Islet precursor cell (in vitro differentiated cells): ENCODE measurements around the gene RORC.
"Not testable (repeated sequence)": the region's sequence is repeated elsewhere in the genome, so short reads cannot be mapped to it uniquely, and the experiment has no call there.

ENCODE experiments used
- DNase-seq: peaks from one replicate; pipeline ENCODE4 v3.0.0-alpha.2; 2018

RORC gene

DNA sequence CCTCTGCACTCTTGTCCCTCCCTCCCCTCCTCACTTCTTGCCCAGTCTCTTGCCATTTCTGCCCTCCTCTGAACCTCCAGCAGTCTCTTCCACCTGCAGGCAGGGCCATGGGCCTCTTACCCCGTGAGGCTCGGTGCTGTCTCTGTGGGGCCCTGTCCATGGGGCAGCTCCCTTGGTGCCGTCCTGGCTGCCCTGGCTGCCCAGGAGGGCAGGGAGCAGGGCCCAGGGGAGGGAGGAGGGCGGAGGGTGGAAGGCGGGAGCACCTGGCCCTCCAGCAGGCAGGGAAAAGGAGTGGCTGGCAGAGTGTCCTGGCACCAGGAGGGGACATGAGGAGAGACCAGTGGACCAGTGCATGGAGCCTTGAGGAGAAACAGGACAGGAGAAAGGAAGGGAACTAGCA is at the start of gene RORC:
TSS of gene RORC (minus strand) at position 198 of the 400 bp plus-strand sequence. CDS start at position 160, 38 bp downstream.
- DNase-seq: no peak

DNA sequence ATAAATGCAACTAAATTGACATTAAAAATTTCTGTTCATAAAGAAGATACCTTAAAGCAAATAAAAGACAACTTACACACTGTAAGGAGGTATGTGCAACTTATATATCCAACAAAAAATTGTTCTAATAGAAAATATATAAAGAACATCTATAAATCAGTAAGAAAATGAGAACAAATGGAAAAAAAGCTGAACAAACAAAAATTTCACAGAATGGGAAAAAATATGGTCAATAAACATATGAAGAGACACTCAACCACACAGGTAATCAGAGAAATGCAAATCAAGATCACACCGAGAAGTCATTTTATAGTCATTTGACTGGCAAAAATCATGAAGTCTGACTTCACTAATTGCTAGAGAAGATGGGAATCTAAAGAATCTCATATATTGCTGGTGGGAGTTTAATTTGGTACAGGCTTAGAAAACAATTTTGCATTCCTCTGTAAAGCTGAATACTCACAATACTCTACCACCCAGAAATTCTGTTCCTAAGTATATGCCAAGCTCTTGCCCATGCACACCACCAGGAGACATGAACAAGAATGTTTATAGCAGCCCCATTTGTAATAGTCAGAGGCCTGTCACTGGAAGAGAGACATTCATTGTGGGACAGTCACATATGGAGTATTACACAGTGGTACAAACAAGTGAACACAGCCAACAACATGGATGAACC is 44.0 kb upstream of the RORC start:
- no peak for DNase-seq

DNA sequence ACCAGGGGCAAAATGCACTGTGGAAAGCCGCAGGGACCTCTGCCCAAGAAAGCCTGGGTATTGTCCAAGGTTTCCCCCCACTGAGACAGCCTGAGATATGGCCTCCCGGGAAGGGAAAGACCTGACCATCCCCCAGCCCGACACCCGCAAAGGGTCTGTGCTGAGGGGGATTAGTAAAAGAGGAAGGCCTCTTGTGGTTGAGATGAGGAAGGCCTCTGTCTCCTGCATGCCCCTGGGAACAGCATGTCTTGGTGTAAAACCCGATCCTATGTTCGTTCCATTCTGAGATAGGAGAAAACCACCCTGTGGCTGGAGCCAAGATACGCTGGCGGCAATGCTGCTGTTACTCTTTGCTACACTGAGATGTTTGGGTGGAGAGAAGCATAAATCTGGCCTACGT is 41.2 kb upstream of the RORC start:
- not testable (repeated sequence) for DNase-seq

DNA sequence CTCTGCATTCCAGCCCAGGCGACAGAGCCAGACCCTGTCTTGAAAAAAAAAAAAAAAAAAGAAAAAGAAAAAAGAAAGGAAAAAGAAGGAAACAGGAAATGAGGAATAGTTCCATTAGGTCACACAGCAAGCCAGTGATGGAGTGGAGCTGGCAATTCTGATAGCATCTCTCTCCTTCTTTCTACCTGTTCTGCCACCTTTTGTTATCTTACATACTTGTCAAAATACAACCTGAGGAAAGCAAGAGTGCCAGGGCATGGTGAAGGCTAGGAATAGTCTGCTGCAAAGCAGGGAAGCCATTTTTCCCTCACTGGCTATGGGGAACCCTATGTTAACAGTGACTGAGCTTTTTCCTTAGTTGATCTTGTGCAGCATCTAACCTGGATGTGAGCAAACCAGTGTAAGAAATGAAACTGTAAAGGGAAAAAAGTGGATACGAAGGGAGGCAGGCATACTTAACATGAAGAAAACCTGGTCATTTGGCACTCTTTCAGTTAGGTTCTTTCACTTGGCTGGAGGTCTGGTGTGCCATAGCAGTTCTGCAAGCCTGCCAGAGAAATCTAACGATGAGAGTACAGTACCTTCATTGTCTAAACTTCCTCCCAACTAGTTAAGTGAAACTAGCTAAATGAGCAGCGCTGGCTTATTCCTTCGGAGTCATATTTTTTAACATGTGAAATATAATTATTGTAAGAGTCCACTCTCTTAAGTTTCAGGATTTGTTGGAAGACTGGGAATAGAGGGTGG is 39.9 kb upstream of the RORC start:
- DNase-seq: no peak

DNA sequence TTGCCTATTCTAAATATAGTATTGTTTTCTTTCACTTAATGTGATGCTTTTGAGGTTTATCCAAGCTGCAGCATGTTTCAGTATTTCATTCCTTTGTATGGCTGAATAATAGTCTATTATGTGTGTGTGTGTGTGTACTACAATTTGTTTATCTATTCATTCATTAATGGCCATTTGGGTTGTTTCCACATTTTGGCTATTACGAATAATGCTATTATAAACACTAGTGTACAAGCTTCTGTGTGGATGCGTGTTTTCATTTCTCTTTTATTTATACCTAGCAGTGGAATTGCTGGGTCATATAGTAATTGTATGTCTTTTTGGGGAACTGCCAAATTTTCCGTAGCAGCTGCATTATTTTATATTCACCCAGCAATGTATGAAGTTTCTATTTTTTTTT is 36.9 kb upstream of the RORC start:
- DNase-seq: no peak

DNA sequence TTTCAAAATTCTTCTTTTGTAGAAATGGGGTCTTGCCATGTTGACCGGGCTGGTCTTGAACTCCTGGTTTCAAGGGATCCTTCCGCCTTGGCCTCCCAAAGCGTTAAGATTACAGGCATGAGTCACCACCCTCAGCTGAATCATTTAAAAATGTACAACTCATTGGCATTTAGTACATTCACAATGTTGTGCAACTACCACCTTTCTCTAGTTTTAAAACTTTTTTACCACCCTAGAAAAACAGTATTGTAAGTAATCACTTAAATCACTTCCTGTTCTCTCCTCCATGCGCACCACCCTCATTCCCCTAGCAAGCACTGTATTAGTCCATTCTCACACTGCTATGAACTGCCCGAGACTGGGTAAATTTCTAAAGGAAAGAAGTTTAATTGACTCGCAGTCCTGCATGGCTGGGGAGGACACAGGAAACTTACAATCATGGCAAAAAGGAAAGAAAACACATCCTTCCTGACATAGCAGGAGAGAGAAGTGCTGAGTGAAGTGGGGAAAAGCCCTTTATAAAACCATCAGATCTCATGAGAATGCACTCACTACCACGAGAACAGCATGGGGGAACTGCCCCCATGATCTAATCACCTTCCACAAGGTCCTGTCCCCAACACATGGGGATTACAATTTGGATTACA is 36.3 kb upstream of the RORC start:
- DNase-seq: no peak

DNA sequence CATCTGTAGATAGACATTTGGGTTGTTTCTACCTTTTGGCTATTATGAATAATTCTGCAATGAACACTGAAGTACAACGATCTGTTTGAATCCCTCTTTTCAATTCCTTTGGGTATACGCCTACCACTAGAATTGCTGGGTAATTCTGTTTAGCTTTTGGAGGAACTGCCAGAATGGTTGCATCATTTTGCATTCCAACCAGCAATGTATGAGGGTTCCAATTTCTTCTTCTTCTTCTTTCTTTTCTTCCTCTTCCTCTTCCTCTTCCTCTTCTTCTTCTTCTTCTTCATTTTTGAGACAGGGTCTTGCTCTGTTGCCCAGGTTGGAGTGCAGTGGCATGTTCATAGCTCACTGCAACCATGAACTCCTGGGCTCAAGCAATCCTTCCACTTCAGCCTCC is 35.7 kb upstream of the RORC start:
- DNase-seq: no peak

DNA sequence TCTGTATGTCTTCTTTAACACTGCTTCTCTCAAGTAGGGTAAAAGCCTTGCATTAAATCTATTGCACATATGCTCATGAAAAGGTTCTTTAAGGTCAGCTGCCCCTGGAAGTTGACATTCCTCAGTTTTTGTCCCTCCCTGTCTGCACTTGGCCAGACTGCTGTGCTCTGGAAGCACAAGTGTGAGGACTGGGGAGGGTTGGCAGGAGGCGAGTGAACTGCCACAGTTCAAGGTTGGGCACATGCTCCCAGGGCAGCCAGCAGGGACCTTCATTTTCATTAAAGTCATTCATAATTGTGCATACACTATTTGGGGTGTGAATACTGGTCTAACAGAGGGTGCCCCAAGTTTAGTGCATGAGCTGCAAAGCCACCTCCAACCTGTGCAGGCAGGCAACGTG is 32.8 kb upstream of the RORC start:
- no peak for DNase-seq

DNA sequence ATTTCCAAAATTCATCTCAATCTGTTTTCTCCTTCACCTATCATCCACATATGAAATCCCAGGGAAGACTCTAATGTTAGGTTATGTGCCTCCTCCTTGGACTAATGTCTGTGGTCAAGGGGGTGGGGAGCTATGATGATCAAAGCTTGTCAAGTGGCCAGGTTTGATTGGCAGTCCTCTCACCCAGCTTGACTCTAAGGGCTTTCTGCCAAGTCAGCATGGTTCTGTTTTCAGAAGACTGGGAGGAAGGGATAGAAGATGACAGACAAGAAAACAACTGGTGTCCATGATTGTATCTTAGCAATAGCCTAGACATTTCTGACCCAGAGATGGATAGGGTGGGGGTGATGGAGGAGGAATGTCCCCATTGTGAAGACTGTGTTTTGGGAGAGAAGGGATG is 31.0 kb upstream of the RORC start:
- DNase-seq: no peak

DNA sequence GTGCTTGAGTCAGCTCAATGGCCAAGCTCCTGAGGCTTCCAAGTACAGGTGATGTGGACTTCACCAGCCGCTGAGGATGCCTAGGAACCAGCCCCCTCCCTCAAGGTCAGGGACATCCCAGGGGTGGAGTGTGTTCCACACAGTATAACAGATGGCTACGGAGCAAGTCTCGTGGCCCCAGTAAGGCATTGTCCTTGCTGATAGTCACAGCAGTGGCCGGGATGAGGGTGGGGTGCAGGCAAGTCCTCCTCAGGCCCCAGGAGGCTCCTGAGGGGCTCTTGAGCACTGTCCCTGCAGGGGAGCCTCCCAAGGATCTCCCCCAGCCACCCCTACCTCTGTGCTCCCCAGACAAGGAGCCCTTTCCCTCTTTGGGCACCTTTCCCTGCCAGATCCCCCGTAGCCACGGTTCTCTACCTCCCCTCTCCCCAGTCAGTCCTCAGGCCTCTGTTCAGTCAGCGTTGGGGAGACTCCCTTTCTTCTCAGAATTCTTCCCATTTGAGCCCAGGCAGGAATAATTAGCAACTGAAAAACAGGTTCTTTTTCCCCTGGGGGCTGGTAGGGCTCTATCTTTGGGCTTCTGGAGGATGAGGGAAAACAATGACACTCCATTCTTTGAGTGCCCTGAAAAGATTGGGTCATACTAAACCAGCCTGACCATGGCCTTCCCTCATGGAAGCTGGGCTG is 29.0 kb upstream of the RORC start:
- DNase-seq: peak; percentile 84

DNA sequence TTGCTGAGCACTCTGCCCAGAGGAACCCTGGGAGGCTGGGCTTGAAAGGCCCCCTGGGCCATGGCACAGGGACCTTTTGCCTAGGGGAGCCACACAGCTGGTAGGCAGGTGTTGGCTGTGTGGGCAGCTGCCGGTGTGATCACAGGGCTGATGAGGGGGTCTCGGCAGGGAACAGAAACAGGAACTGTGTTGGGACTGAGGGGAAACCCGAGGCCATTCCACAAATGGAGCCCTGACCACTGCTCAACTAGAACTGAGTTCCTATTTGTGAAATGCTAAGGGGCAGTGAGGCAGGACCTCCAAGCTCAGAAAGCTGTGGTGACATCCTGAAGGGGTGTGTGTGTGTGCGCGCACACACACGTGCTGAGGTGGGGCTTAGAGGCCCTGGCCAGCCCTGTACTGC is 28.3 kb upstream of the RORC start:
- DNase-seq: no peak

DNA sequence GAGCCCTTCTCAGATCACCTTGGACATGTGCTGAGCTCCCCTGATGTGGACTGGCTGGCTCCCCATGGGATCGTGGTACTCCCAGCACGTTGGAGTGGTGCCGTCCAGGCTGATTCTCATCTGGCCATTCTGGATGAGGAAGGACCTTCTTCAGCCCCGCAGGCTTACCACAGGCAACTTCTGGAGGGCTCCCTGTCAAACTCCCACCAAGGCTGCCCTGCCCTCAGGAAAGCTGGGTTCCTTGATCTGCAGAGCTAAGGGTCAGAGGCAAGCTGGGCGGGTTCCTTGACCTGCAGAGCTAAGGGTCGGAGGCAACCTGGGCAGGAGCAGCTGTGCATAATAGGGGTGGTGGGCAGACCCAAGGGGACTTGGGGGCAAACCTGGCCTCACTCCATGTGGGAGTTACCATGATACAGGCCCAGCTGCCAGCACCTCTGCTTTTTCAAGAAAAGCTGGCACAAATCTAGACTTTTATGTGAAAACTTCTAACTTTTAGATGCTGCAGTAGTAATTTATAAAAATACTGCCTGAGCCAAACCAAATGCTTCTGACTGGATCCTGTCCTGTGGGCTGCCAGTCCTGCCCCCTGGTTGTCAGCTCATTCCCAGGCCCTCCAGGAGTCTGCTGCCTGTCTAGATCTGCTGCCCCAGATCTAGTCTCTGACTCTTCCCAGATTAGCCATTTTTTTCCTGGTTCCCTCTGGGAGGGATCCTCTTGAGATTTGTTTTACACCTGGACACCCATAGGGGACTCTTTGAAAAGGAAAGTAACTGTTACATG is 27.5 kb upstream of the RORC start:
- DNase-seq: no peak

DNA sequence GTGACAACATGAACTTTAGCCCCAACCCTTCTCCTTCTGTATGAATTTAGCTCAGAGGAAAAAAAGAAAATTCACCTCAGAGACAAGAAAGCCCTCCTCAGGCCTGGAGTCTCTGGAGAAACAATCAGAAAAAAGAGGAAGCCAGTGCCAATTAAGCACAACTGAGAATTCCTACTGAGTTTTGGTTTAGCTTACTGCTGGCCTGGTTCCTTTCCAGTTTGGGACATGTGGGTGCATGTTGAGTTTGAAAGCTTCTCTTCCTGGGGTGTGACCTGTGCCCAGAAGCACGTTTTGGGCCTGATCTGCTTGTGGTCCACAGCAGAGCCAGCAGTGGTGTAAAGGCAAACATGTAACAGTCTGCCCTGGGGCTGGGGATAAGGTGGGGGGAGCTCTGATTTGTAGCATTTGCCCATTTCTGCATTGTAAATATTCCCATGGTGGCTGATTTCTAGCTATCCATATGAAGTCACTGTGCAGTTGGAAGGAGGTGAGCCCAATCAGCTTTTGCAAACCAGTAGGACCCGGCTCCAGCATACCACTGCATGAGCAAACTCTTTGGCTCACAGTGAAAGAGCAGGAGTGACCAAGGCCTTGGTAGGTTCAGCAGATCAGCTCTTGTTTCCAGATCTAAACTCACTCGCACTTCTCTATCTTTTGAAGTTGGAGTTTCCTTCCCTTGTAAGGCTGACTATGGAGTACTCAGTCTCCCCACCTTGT is 26.6 kb upstream of the RORC start:
- DNase-seq: no peak

DNA sequence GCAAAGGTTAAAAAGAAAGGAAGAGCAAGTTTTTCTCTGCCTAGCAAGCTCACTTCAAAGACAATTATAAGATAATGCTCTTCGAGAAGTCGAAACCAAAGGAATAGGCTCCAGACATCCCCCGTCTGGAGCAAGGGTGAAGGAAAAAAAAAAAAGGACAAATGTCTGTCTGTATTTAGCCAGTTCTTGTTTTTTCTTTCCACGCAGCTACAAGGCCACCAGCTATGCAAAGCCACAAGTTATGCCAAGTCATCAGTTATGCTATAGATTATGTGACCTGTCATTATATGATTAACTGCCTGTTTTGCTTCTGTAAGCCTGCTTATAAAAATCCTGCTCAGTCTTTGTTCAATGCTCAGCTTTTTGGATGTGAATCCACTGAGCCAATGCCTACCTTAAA is 24.3 kb upstream of the RORC start:
- no peak for DNase-seq

DNA sequence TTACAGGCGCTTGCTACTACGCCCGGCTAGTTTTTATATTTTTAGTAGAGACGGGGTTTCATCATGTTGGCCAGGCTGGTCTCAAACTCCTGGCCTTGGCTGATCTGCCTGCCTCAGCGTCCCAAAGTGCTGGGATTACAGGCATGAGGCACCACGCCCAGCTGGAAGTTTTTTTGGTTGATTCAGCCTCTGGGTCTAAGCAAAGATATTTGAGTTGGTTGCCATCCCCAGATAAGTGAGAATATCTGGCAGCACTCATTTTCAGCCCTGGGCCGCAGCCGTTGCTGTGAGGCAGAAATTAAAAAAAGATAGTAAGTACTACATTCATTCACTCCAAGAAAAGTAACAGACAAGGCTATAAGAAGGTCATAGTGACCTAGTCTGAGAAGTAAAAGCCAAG is 23.9 kb upstream of the RORC start:
- DNase-seq: not testable (repeated sequence)

DNA sequence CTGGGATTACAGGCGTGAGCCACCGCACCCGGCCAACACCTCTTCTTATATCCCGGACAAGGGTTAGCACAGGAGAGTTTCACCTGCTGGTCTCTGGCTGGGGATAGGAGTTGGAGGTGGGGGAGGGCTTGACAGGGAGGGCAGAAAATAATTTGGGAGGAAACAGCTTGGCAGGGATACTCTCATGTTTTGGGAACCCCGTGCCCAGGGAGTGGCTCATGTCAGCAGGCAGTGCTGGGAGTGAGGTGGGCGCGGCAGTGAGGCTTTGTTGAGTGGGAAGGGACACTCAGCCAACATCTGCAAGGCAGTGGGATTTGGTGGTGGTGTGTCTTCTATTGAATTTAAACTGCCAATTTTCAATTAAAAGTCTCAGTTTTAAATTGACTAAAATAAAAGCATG is 23.1 kb upstream of the RORC start:
- DNase-seq: no peak

DNA sequence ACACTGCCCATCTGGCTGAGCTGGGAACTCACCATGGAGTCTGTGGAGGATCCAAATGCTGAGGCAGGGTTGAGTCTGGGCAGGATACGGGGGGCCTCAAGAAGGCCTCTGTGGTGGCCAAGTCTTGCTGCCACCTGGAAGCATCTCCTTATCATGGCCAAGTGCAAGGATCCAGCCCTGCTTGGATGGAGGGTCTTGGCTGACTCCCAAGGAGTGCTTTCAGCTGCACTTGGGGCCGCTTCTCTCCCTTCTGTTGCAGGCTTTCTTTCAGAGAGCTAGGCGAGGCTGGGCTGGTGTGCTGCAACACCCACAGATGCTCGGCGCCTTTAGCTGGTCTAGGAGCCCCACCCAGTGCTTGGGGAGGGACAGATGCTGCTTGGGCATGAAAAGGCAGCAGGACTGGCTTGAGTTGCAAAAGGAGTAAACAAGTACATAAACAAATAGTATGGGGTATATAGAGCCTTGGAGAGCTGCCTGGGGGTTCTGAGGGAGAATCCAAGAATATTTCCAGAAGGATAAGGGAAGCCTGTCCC is 21.9 kb upstream of the RORC start, which contains the start of gene THEM5:
TSS of gene THEM5 (minus strand) at position 302 of the 533 bp plus-strand sequence. CDS start at position 155, 147 bp downstream.
- no peak for DNase-seq

DNA sequence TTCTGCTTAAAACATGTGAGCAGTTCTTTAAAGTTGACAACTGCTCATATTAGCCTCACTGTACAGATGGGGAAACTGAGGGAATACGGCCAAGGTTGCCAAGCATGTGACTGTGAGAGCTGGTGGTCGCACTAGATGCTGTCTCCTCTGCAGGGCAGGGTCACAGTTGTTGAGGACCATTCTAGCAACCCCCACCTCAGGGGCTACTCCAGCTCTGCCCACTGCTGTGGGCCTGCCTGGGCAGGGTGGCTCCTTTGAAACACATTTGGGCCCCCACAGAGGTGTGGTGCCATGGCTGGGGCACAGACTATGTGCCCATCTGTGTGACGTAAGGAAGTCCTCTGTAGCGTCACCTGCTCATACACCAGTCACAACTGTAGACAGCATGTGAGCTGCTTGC is 21.1 kb upstream of the RORC start:
- DNase-seq: no peak

DNA sequence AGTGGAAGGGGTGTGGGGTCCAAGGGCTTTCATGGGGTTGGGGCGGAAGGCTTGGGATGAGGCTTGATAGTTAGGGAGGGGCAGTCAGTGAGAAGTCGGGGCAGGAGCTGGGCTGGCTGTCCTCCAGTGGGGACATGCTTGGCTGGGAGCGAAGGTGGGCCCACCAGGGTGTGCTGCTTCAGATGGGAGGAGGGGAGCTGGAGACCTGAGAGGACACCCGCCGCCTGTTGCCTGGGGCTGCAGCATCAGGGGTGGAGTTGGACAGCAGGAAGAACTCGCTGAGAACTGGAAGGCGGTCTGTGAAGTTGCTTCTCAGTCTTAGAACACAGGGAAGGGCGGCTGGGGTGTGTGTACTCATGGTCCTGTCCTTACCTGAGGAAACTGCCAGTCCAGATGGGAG is 20.3 kb upstream of the RORC start:
- no peak for DNase-seq

DNA sequence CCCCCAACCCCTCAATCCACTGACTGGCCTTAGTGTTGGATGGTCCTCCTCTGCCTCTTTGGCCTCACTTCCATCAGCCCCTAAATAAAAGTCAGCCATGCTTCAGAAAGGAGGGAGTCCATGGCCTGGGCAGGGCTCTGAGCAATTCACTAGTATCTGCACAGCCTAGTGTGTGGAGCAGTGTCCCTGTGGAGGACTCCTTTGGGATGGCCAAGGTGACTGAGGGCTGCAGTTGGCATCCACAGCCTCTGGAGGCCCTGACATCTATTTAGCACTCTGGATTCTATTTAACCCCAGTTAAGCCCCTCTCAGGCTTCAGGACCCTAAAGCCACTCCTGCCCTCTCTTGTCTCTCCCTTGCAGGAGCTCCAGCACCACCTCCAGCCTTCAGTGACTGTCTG is 18.3 kb upstream of the RORC start:
- no peak for DNase-seq

DNA sequence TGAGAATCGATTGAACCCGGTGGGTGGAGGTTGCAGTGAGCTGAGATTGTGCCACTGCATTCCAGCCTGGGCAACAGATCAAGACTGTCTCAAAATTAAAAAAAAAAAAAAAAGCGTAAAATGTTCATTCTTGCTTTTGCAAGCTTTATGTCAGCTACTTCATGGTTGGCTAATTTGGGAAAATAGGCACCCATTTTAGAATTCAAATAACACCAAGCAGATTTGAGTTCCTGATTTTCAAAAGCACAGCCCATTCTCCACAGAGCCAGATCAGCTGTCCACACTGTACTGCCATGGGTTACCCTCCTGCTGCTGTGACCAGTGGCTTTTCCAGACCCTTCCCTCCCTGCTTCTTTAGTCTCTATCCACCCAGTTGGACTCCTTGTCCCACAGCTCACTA is 17.5 kb upstream of the RORC start:
- no peak for DNase-seq
